Activated CD4-positive, alpha-beta T cell treated with anti-CD3 and anti-CD28 coated beads, Interleukin-2, amount 10 ng/mL, durations not matched to agents 24 days and 14 days (primary cell): Measurements from ENCODE around the gene NEDD4. TPM values are rescaled to one million over a fixed set of nuclear protein-coding genes. Genes with fewer than 3 reads are reported as not detected.

Experiments
- DNase-seq: peaks from one replicate; pipeline ENCODE4 v3.0.0; 2022
- H3K27ac Mint-ChIP-seq: one replicate; pipeline ENCODE4 v1.8.0; 2022; ENCODE audit warnings: mild to moderate bottlenecking, mixed read lengths
- H3K27me3 Mint-ChIP-seq: one replicate; pipeline ENCODE4 v1.8.0; 2022; ENCODE audit warnings: mixed read lengths
- H3K36me3 Mint-ChIP-seq: one replicate; pipeline ENCODE4 v1.8.0; 2022; ENCODE audit warnings: low read depth, mild to moderate bottlenecking, mixed read lengths
- H3K4me1 Mint-ChIP-seq: one replicate; pipeline ENCODE4 v1.8.0; 2021; ENCODE audit warnings: mixed read lengths
- H3K4me3 Mint-ChIP-seq: one replicate; pipeline ENCODE4 v1.8.0; 2022; ENCODE audit warnings: mild to moderate bottlenecking, moderate library complexity, mixed read lengths
- H3K9me3 Mint-ChIP-seq: one replicate; pipeline ENCODE4 v1.8.0; 2021; ENCODE audit warnings: mixed read lengths
- intact Hi-C: fragments of 100-400 bp; cut with micrococcal nuclease; formaldehyde crosslinking; loops from one replicate; pipeline ENCODE4 v1.15.1; 2023
- total RNA-seq: library from RNA; stranded (reverse); gene quantifications from 2 replicates; pipeline ENCODE4 v1.2.3, GENCODE V29; 2022

NEDD4 gene
- total RNA-seq: 9.5 and 10.7 TPM in 2 replicates

- peak; percentile 93 for DNase-seq
- Mint-ChIP-seq H3K36me3 (peaks cover 5% of the 10 kb centered on the region), H3K4me1 (peaks cover 24% of the 10 kb centered on the region), H3K27ac (peak within 1 kb of the TSS; percentile 76), H3K9me3 (no peaks in the 10 kb centered on the region), H3K4me3 (peak within 1 kb of the TSS; percentile 89), H3K27me3 (peaks cover 38% of the 10 kb centered on the region)
- intact Hi-C loops: loop anchor here (1.0 to 2.0 kb wide), 3 partner anchors 50 to 252 kb away; no protein-coding TSS in a partner anchor
These were observed at the start of gene NEDD4 for GRCh38 chr15:55993111-55993803. TSS of gene NEDD4 (minus strand) at chr15:55993612. CDS start at chr15:55993555, 57 bp downstream.

GRCh38 chr15:56042498-56042897, 49.1 kb upstream of the NEDD4 start:
- H3K4me3 Mint-ChIP-seq: peak overlapping the region; percentile 9
- H3K9me3 Mint-ChIP-seq: peaks cover 25% of the 10 kb centered on the region
- peaks cover 9% of the 10 kb centered on the region for H3K36me3 Mint-ChIP-seq
- H3K27ac Mint-ChIP-seq: peak overlapping the region; percentile 6
- intact Hi-C loops: loop anchor here (2.0 kb wide), 1 partner anchor 202 kb away; no protein-coding TSS in a partner anchor
- peaks cover 32% of the 10 kb centered on the region for H3K4me1 Mint-ChIP-seq
- no peak for DNase-seq
- H3K27me3 Mint-ChIP-seq: peaks cover 2% of the 10 kb centered on the region

- Mint-ChIP-seq H3K4me1 (peaks cover 30% of the 10 kb centered on the region), H3K27me3 (peaks cover 2% of the 10 kb centered on the region), H3K9me3 (peaks cover 25% of the 10 kb centered on the region), H3K36me3 (peaks cover 9% of the 10 kb centered on the region), H3K27ac (no peak overlapping the region), H3K4me3 (no peak overlapping the region)
- intact Hi-C loops: loop anchor here (2.0 kb wide), 1 partner anchor 203 kb away; no protein-coding TSS in a partner anchor
- no peak for DNase-seq
These were observed 48.6 kb upstream of the NEDD4 start for GRCh38 chr15:56042031-56042430.

GRCh38 chr15:56040081-56041035, 46.9 kb upstream of the NEDD4 start:
- no peaks in the 10 kb centered on the region for H3K27me3 Mint-ChIP-seq
- intact Hi-C loops: no loop called here
- peaks cover 9% of the 10 kb centered on the region for H3K36me3 Mint-ChIP-seq
- no peak overlapping the region for H3K27ac Mint-ChIP-seq
- H3K4me3 Mint-ChIP-seq: no peak overlapping the region
- no peak for DNase-seq
- peaks cover 30% of the 10 kb centered on the region for H3K4me1 Mint-ChIP-seq
- H3K9me3 Mint-ChIP-seq: peaks cover 20% of the 10 kb centered on the region

- Mint-ChIP-seq H3K4me1 (peaks cover 32% of the 10 kb centered on the region), H3K36me3 (peaks cover 9% of the 10 kb centered on the region), H3K27ac (peak overlapping the region; percentile 43), H3K27me3 (no peaks in the 10 kb centered on the region), H3K4me3 (no peak overlapping the region), H3K9me3 (peaks cover 15% of the 10 kb centered on the region)
- intact Hi-C loops: no loop called here
- DNase-seq: no peak
These were observed 45.3 kb upstream of the NEDD4 start for GRCh38 chr15:56038707-56039106.

GRCh38 chr15:56038015-56038414, 44.6 kb upstream of the NEDD4 start:
- H3K4me1 Mint-ChIP-seq: peaks cover 27% of the 10 kb centered on the region
- DNase-seq: no peak
- no peaks in the 10 kb centered on the region for H3K27me3 Mint-ChIP-seq
- peak overlapping the region; percentile 28 for H3K27ac Mint-ChIP-seq
- peaks cover 6% of the 10 kb centered on the region for H3K36me3 Mint-ChIP-seq
- H3K4me3 Mint-ChIP-seq: no peak overlapping the region
- intact Hi-C loops: no loop called here
- H3K9me3 Mint-ChIP-seq: peaks cover 10% of the 10 kb centered on the region

- no peak for DNase-seq
- Mint-ChIP-seq H3K27ac (no peak overlapping the region), H3K4me3 (no peak overlapping the region), H3K36me3 (peaks cover 4% of the 10 kb centered on the region), H3K9me3 (peaks cover 4% of the 10 kb centered on the region), H3K27me3 (peaks cover 4% of the 10 kb centered on the region), H3K4me1 (peaks cover 21% of the 10 kb centered on the region)
- intact Hi-C loops: no loop called here
These were observed 43.2 kb upstream of the NEDD4 start for GRCh38 chr15:56036546-56037067.

- intact Hi-C loops: no loop called here
- DNase-seq: no peak
- peaks cover 3% of the 10 kb centered on the region for H3K36me3 Mint-ChIP-seq
- H3K9me3 Mint-ChIP-seq: peaks cover 4% of the 10 kb centered on the region
- H3K4me1 Mint-ChIP-seq: peaks cover 15% of the 10 kb centered on the region
- H3K27ac Mint-ChIP-seq: no peak overlapping the region
- H3K27me3 Mint-ChIP-seq: peaks cover 10% of the 10 kb centered on the region
- H3K4me3 Mint-ChIP-seq: no peak overlapping the region
These were observed 41.8 kb upstream of the NEDD4 start for GRCh38 chr15:56035166-56035565.

- Mint-ChIP-seq H3K27ac (no peak overlapping the region), H3K4me3 (no peak overlapping the region), H3K27me3 (peaks cover 12% of the 10 kb centered on the region), H3K4me1 (peaks cover 15% of the 10 kb centered on the region), H3K36me3 (peaks cover 3% of the 10 kb centered on the region), H3K9me3 (peaks cover 4% of the 10 kb centered on the region)
- intact Hi-C loops: no loop called here
- DNase-seq: no peak
These were observed 41.1 kb upstream of the NEDD4 start for GRCh38 chr15:56034514-56034913.

GRCh38 chr15:56032373-56032772, 39.0 kb upstream of the NEDD4 start:
- peaks cover 7% of the 10 kb centered on the region for H3K4me1 Mint-ChIP-seq
- intact Hi-C loops: no loop called here

GRCh38 chr15:56031836-56032235, 38.4 kb upstream of the NEDD4 start:
- H3K27me3 Mint-ChIP-seq: peaks cover 14% of the 10 kb centered on the region
- no peaks in the 10 kb centered on the region for H3K36me3 Mint-ChIP-seq

More at GRCh38 chr15:56032373-56032772, 39.0 kb upstream of the NEDD4 start:
- DNase-seq: no peak
- Mint-ChIP-seq H3K4me3 (no peak overlapping the region), H3K27ac (no peak overlapping the region), H3K36me3 (no peaks in the 10 kb centered on the region), H3K9me3 (no peaks in the 10 kb centered on the region), H3K27me3 (peaks cover 14% of the 10 kb centered on the region)

GRCh38 chr15:56031402-56031801, 38.0 kb upstream of the NEDD4 start:
- no peak for DNase-seq
- Mint-ChIP-seq H3K27ac (no peak overlapping the region), H3K27me3 (peaks cover 14% of the 10 kb centered on the region), H3K4me1 (peaks cover 7% of the 10 kb centered on the region), H3K9me3 (no peaks in the 10 kb centered on the region), H3K36me3 (no peaks in the 10 kb centered on the region), H3K4me3 (no peak overlapping the region)
- intact Hi-C loops: no loop called here

More at GRCh38 chr15:56031836-56032235, 38.4 kb upstream of the NEDD4 start:
- H3K27ac Mint-ChIP-seq: no peak overlapping the region
- no peaks in the 10 kb centered on the region for H3K9me3 Mint-ChIP-seq
- intact Hi-C loops: no loop called here
- H3K4me1 Mint-ChIP-seq: peaks cover 7% of the 10 kb centered on the region
- DNase-seq: no peak
- no peak overlapping the region for H3K4me3 Mint-ChIP-seq

GRCh38 chr15:56028430-56028829, 35.0 kb upstream of the NEDD4 start:
- Mint-ChIP-seq H3K27me3 (peaks cover 16% of the 10 kb centered on the region), H3K27ac (no peak overlapping the region), H3K9me3 (no peaks in the 10 kb centered on the region), H3K36me3 (no peaks in the 10 kb centered on the region), H3K4me1 (no peaks in the 10 kb centered on the region), H3K4me3 (no peak overlapping the region)
- DNase-seq: no peak
- intact Hi-C loops: no loop called here
